ENCODE data around the gene TTBK2.

GRCh38 chr15:42725331-42725903 is 195.2 kb downstream of the TTBK2 start:
- no peak for TF ChIP-seq CTCF (IDR thresholded peaks at IDR 0.05)
- TF ChIP-seq POLR2A (IDR thresholded peaks at IDR 0.05), result no peak
- no peak for TF ChIP-seq POLR2AphosphoS5 (IDR thresholded peaks at IDR 0.05; ENCODE audit: insufficient read depth in 1 of 2, low read depth in 1 of 2)
